GM19043 (cell line): ENCODE measurements around the gene MTLN.
A peak's percentile ranks its signal among the peaks of the same experiment; 100 is the strongest.
"Not testable (repeated sequence)": the region's sequence is repeated elsewhere in the genome, so short reads cannot be mapped to it uniquely, and the experiment has no call there.

ENCODE experiments used
- ATAC-seq: cut with Tn5 transposase; IDR thresholded peaks from one replicate; pipeline ENCODE4 v1.9.1; 2021; ENCODE audit warnings: low read depth; ENCODE audit not compliant: unreplicated experiment

MTLN gene

GRCh38 chr2:110211938-110212858, at the start of gene MTLN:
Gene MTLN (minus strand): TSS chr2:110212547. CDS start chr2:110212525, 22 bp downstream.
- peak; percentile 93 for ATAC-seq

- not testable (repeated sequence) for ATAC-seq
Observed at GRCh38 chr2:110261910-110262309, 49.6 kb upstream of the MTLN start.

- ATAC-seq = not testable (repeated sequence)
Observed at GRCh38 chr2:110248081-110248795, 35.9 kb upstream of the MTLN start.

- not testable (repeated sequence) for ATAC-seq
Observed at GRCh38 chr2:110245488-110246435, 33.4 kb upstream of the MTLN start.

GRCh38 chr2:110243283-110243682, 30.9 kb upstream of the MTLN start:
- not testable (repeated sequence) for ATAC-seq

- not testable (repeated sequence) for ATAC-seq
Observed at GRCh38 chr2:110234514-110234913, 22.2 kb upstream of the MTLN start.

GRCh38 chr2:110229886-110230285, 17.5 kb upstream of the MTLN start:
- not testable (repeated sequence) for ATAC-seq

- not testable (repeated sequence) for ATAC-seq
Observed at GRCh38 chr2:110222626-110223025, 10.3 kb upstream of the MTLN start.

- no peak for ATAC-seq
Observed at GRCh38 chr2:110221938-110222337, 9.6 kb upstream of the MTLN start.

- ATAC-seq = no peak
Observed at GRCh38 chr2:110220190-110220564, 7.8 kb upstream of the MTLN start.

- no peak for ATAC-seq
Observed at GRCh38 chr2:110219496-110220189, 7.3 kb upstream of the MTLN start.

GRCh38 chr2:110218889-110219288, 6.5 kb upstream of the MTLN start:
- not testable (repeated sequence) for ATAC-seq

GRCh38 chr2:110216803-110217202, 4.5 kb upstream of the MTLN start:
- ATAC-seq = no peak

- ATAC-seq = no peak
Observed at GRCh38 chr2:110216199-110216598, 3.9 kb upstream of the MTLN start.

- ATAC-seq = no peak
Observed at GRCh38 chr2:110215566-110216158, 3.3 kb upstream of the MTLN start.

GRCh38 chr2:110215091-110215490, 2.7 kb upstream of the MTLN start:
- no peak for ATAC-seq

GRCh38 chr2:110213522-110213921, 1.2 kb upstream of the MTLN start:
- ATAC-seq = not testable (repeated sequence)

- ATAC-seq = no peak
Observed at GRCh38 chr2:110205660-110206455, 6.5 kb downstream of the MTLN start.
